Caco-2 (cell line): ENCODE measurements around the gene CRELD1. TPM values are rescaled to one million over a fixed set of nuclear protein-coding genes. Genes with fewer than 3 reads are reported as not detected.

Experiments used
- BruUV-seq: library from RNA; stranded (reverse); fragments of 400-500 nt; replicated peaks from 2 replicates; lab custom pipeline; 2021; lab: Mats Ljungman, UMichigan
- CTCF ChIA-PET: fragments of 300-600 bp; sonication (Branson Sonifier 250); formaldehyde crosslinking; loops from one replicate; lab custom pipeline; 2022; ENCODE audit warnings: antibody characterized with exemption; lab: Charles Lee
- POLR2A ChIA-PET: fragments of 300-600 bp; sonication (Branson Sonifier 250); formaldehyde crosslinking; loops from one replicate; lab custom pipeline; 2022; ENCODE audit warnings: antibody characterized with exemption; lab: Charles Lee
- DNase-seq, 2 experiments: peaks; one replicate each; pipeline versions ENCODE4 v3.0.0 to v3.0.0-alpha.2; 2020 to 2022
- H3K27me3 ChIP-seq: replicated peaks from 2 replicates; pipeline ENCODE4 v1.6.0; 2011; ENCODE audit warnings: low read length; ENCODE audit not compliant: control insufficient read depth, insufficient read depth
- H3K36me3 ChIP-seq: 2 replicates; pipeline ENCODE4 v1.5.1; 2011; ENCODE audit warnings: low read length; ENCODE audit not compliant: control insufficient read depth, insufficient read depth
- H3K4me1 ChIP-seq: fragments of 250-450 bp; sonication (Bioruptor Pico); 2 replicates; pipeline ENCODE4 v1.5.1; 2020; ENCODE audit warnings: mild to moderate bottlenecking
- H3K4me3 ChIP-seq: 2 replicates; pipeline ENCODE4 v1.5.1; 2011; ENCODE audit warnings: low read depth, mild to moderate bottlenecking, control low read depth, low read length
- H3K9me3 ChIP-seq: fragments of 250-450 bp; sonication (Bioruptor Pico); 2 replicates; pipeline ENCODE4 v1.5.1; 2020; ENCODE audit warnings: mild to moderate bottlenecking, moderate library complexity
- H3K27ac Mint-ChIP-seq: one replicate; pipeline ENCODE4 v1.8.0; 2022; ENCODE audit warnings: mixed read lengths; ENCODE audit not compliant: unreplicated experiment
- H3K27me3 Mint-ChIP-seq: one replicate; pipeline ENCODE4 v1.8.0; 2022; ENCODE audit warnings: mixed read lengths; ENCODE audit not compliant: insufficient read depth, unreplicated experiment
- H3K36me3 Mint-ChIP-seq: one replicate; pipeline ENCODE4 v1.8.0; 2022; ENCODE audit warnings: mild to moderate bottlenecking, mixed read lengths; ENCODE audit not compliant: insufficient read depth, unreplicated experiment
- H3K4me1 Mint-ChIP-seq: one replicate; pipeline ENCODE4 v1.8.0; 2022; ENCODE audit warnings: low read depth, mixed read lengths; ENCODE audit not compliant: unreplicated experiment
- H3K4me3 Mint-ChIP-seq: one replicate; pipeline ENCODE4 v1.8.0; 2022; ENCODE audit warnings: mild to moderate bottlenecking, moderate library complexity, mixed read lengths; ENCODE audit not compliant: unreplicated experiment
- H3K9me3 Mint-ChIP-seq: one replicate; pipeline ENCODE4 v1.8.0; 2022; ENCODE audit warnings: mixed read lengths; ENCODE audit not compliant: unreplicated experiment
- CTCF ChIP-seq, 2 experiments: fragments of 200-600 bp in 1 of 2; IDR thresholded peaks; 1 replicate in 1 of 2; 2 replicates in 1 of 2; pipeline versions ENCODE4 v1.5.1 to v1.8.0; 2011 to 2022; ENCODE audit warnings: antibody characterized with exemption in 1 of 2, control low read depth in 1 of 2, inconsistent platforms in 1 of 2, low read depth in 1 of 2, low read length in 1 of 2, mild to moderate bottlenecking in 1 of 2, moderate library complexity in 1 of 2; ENCODE audit not compliant: insufficient read depth in 1 of 2, severe bottlenecking in 1 of 2, unreplicated experiment in 1 of 2
- intact Hi-C: fragments of 100-400 bp; cut with micrococcal nuclease; formaldehyde crosslinking; loops from one replicate; pipeline ENCODE4 v1.10.0; 2022; ENCODE audit not compliant: unreplicated experiment
- total RNA-seq: library from RNA; stranded (reverse); gene quantifications from 2 replicates; pipeline ENCODE4 v1.2.3, GENCODE V29; 2022

CRELD1 gene
- total RNA-seq, 1 experiment from 2014 or later: 18.3 TPM

- DNase-seq: no peak
- Histone ChIP-seq H3K4me3 (peak overlapping the region; percentile 92), H3K4me1 (peaks cover 6% of the 10 kb centered on the region; the same call in 1 of the 2 replicates), H3K27me3 (no peaks in the 10 kb centered on the region), H3K9me3 (no peaks in the 10 kb centered on the region), H3K36me3 (peaks cover 1% of the 10 kb centered on the region; the same call in 1 of the 2 replicates)
- peaks cover 8% of the 10 kb centered on the region for H3K4me1 Mint-ChIP-seq
- no peak for TF ChIP-seq CTCF (IDR thresholded peaks at IDR 0.05; ENCODE audit: insufficient read depth in 1 of 2, low read depth in 1 of 2, low read length in 1 of 2, severe bottlenecking in 1 of 2, unreplicated experiment in 1 of 2)
- ChIA-PET POLR2A (interaction anchor here (0.6 to 2.4 kb wide), 18 partner anchors 9 to 739 kb away, joined by 3 to 49 read pairs (median 6); partner anchors contain the start of genes ARPC4, FANCD2, IL17RC and IL17RE), CTCF (interaction anchor here (0.6 to 4.4 kb wide), 21 partner anchors 9 to 528 kb away, joined by 3 to 81 read pairs (median 4); partner anchors contain the start of genes FANCD2, IL17RC, IL17RE and OGG1)
- BruUV-seq: no TSS peak
- intact Hi-C loops: loop anchor here (1.0 to 5.0 kb wide), 4 partner anchors 16 to 105 kb away; partner anchors contain the start of genes JAGN1 and RPUSD3
- peaks cover 31% of the 10 kb centered on the region for H3K36me3 Mint-ChIP-seq
- H3K9me3 Mint-ChIP-seq: no peaks in the 10 kb centered on the region
- H3K27me3 Mint-ChIP-seq: no peaks in the 10 kb centered on the region
- H3K4me3 Mint-ChIP-seq: peak overlapping the region; percentile 88
- peak overlapping the region; percentile 96 for H3K27ac Mint-ChIP-seq
These were observed 1.1 kb upstream of the CRELD1 start for GRCh38 chr3:9932535-9932842.

GRCh38 chr3:9932843-9933560 lies 632 bp upstream of the CRELD1 start:
- Mint-ChIP-seq H3K4me3 (peak overlapping the region; percentile 88), H3K27me3 (no peaks in the 10 kb centered on the region), H3K36me3 (peaks cover 31% of the 10 kb centered on the region), H3K27ac (peak overlapping the region; percentile 96), H3K9me3 (no peaks in the 10 kb centered on the region), H3K4me1 (peaks cover 8% of the 10 kb centered on the region)
- Histone ChIP-seq H3K9me3 (no peaks in the 10 kb centered on the region), H3K27me3 (no peaks in the 10 kb centered on the region), H3K4me1 (peaks cover 6% of the 10 kb centered on the region; the same call in 1 of the 2 replicates), H3K4me3 (peak overlapping the region; percentile 92), H3K36me3 (peaks cover 1% of the 10 kb centered on the region; the same call in 1 of the 2 replicates)
- DNase-seq: peak; percentile 81 to 85
- ChIA-PET CTCF (interaction anchor here (0.6 to 4.4 kb wide), 24 partner anchors 9 to 527 kb away, joined by 3 to 81 read pairs (median 4); partner anchors contain the start of genes FANCD2, IL17RC, IL17RE and OGG1), POLR2A (interaction anchor here (0.6 to 2.4 kb wide), 20 partner anchors 9 to 738 kb away, joined by 3 to 49 read pairs (median 6); partner anchors contain the start of genes ARPC4, FANCD2, IL17RC and IL17RE)
- peak; percentile 67 to 89 for TF ChIP-seq CTCF (IDR thresholded peaks at IDR 0.05; ENCODE audit: insufficient read depth in 1 of 2, low read depth in 1 of 2, low read length in 1 of 2, severe bottlenecking in 1 of 2, unreplicated experiment in 1 of 2)
- intact Hi-C loops: loop anchor here (1.0 to 5.0 kb wide), 5 partner anchors 17 to 106 kb away; partner anchors contain the start of genes IL17RE, JAGN1 and RPUSD3
- TSS peak; percentile 71 for BruUV-seq

GRCh38 chr3:9934235-9934621 lies 594 bp downstream of the CRELD1 start:
- CTCF ChIA-PET: interaction anchor here (1.5 to 4.4 kb wide), 3 partner anchors 12 to 18 kb away, joined by 5 to 81 read pairs (median 63); partner anchors contain the start of gene IL17RC
- peaks cover 8% of the 10 kb centered on the region for H3K4me1 Mint-ChIP-seq
- H3K36me3 Mint-ChIP-seq: peaks cover 31% of the 10 kb centered on the region
- no peaks in the 10 kb centered on the region for H3K9me3 Mint-ChIP-seq
- no peaks in the 10 kb centered on the region for H3K9me3 ChIP-seq
- TF ChIP-seq CTCF (IDR thresholded peaks at IDR 0.05; ENCODE audit: insufficient read depth in 1 of 2, low read depth in 1 of 2, low read length in 1 of 2, severe bottlenecking in 1 of 2, unreplicated experiment in 1 of 2): peak in 1 of 2 experiments; percentile 22
- peak overlapping the region; percentile 96 for H3K27ac Mint-ChIP-seq
- no peaks in the 10 kb centered on the region for H3K27me3 Mint-ChIP-seq
- intact Hi-C loops: loop anchor here (5.0 kb wide), 2 partner anchors 92 to 107 kb away; partner anchors contain the start of gene RPUSD3
- no peak for DNase-seq
- no peaks in the 10 kb centered on the region for H3K27me3 ChIP-seq
- TSS peak; percentile 54 for BruUV-seq
- H3K4me3 ChIP-seq: peak overlapping the region; percentile 92
- H3K36me3 ChIP-seq: peaks cover 1% of the 10 kb centered on the region; the same call in 1 of the 2 replicates
- peaks cover 6% of the 10 kb centered on the region; the same call in 1 of the 2 replicates for H3K4me1 ChIP-seq
- peak overlapping the region; percentile 88 for H3K4me3 Mint-ChIP-seq
- POLR2A ChIA-PET: interaction anchor here (1.3 to 2.2 kb wide), 4 partner anchors 8 to 37 kb away, joined by 7 to 49 read pairs (median 14); partner anchors contain the start of gene IL17RE
